Esophagus muscularis mucosa (tissue), 4 donors: Measurements from ENCODE around the gene SYT6. TPM values are rescaled to one million over a fixed set of nuclear protein-coding genes. Genes with fewer than 3 reads are reported as not detected.

ENCODE experiments used
- DNase-seq: peaks from one replicate; pipeline ENCODE4 v3.0.0-alpha.2; 2017; ENCODE audit errors: extremely low spot score
- H3K27ac ChIP-seq, 4 donors: fragments of 200-600 bp; sonication (generic); replicated peaks in 1 of 4; 1 replicate in 3 of 4; 2 replicates in 1 of 4; pipeline ENCODE4 v1.5.1; 2016 to 2019; ENCODE audit warnings: mild to moderate bottlenecking in 1 of 4
- H3K27me3 ChIP-seq, 4 donors: fragments of 200-600 bp; sonication (generic); one replicate each; pipeline versions ENCODE4 v1.5.1 to v1.6.0; 2016 to 2019
- H3K36me3 ChIP-seq, 4 donors: fragments of 200-600 bp; sonication (generic); one replicate each; pipeline ENCODE4 v1.5.1; 2016 to 2019
- H3K4me1 ChIP-seq, 4 donors: fragments of 200-600 bp; sonication (generic); one replicate each; pipeline ENCODE4 v1.5.1; 2016 to 2019
- H3K4me3 ChIP-seq, 4 donors: fragments of 200-600 bp; sonication (generic); 1 replicate in 2 of 4; 2 replicates in 2 of 4; pipeline ENCODE4 v1.5.1; 2016 to 2019; ENCODE audit warnings: mild to moderate bottlenecking in 4 of 4, moderate library complexity in 1 of 4
- H3K9me3 ChIP-seq, 4 donors: fragments of 200-600 bp; sonication (generic); 1 replicate in 3 of 4; 2 replicates in 1 of 4; pipeline ENCODE4 v1.5.1; 2016 to 2019
- EP300 ChIP-seq: sonication (generic); formaldehyde crosslinking; IDR thresholded peaks from one replicate; pipeline ENCODE4 v1.6.1; 2017; ENCODE audit warnings: antibody characterized with exemption
- POLR2A ChIP-seq: fragments of 450-650 bp; IDR thresholded peaks from one replicate; pipeline ENCODE4 v1.6.1; 2017; ENCODE audit warnings: antibody characterized with exemption, moderate library complexity, mild to moderate bottlenecking, low read depth
- POLR2AphosphoS5 ChIP-seq, 2 donors: sonication (generic); formaldehyde crosslinking; IDR thresholded peaks; one replicate each; pipeline ENCODE4 v1.6.1; 2017; ENCODE audit warnings: antibody characterized with exemption in 2 of 2
- WGBS: methylation state at CpG from one replicate; pipeline ENCODE4 v1.1.5; 2018; 5-methylcytosine and 5-hydroxymethylcytosine counted together
- intact Hi-C: fragments of 100-400 bp; cut with DNase I; formaldehyde crosslinking; loops from one replicate; pipeline ENCODE4 v1.15.1; 2023
- total RNA-seq, 4 donors: library from RNA; depleted of rRNA; stranded (reverse); fragments of >200 nt; gene quantifications; one replicate each; pipeline versions ENCODE4 v1.1.0 to v1.2.1, GENCODE V29; 2016
- TF ChIP-seq, protein P1 (sequence below), 3 experiments: fragments of 200-600 bp in 2 of 3; fragments of 450-650 bp in 1 of 3; sonication (generic) in 2 of 3; IDR thresholded peaks; one replicate each; pipeline ENCODE4 v1.5.1; 2017 to 2019; ENCODE audit warnings: antibody characterized with exemption in 3 of 3, mild to moderate bottlenecking in 2 of 3, moderate library complexity in 1 of 3

The SYT6 gene
- total RNA-seq, 4 donors from 2014 or later = 0.06 to 0.83 TPM; not detected in 2

DNA sequence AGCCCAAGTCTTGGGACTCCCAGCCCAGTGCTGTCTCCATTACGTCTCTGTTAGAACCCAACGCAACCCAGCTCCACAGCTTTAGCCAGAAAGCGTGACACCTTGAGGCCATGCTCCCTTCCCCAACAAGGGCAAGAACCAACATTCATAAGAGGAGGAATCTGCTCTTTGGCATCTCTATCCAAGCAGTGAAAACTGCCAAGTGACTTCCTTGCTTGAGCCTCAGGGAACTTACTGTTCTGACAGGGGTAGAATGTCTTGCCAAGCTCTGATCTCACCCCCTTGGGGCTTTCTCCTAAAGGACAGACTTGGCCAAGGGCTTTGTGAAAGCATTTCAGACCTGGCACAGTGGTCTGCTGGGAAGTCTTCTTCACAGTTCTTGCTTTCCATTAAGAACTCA lies 56.6 kb downstream of the SYT6 start:
- Histone ChIP-seq H3K36me3 (no peaks in the 10 kb centered on the region), H3K4me3 (no peak overlapping the region), H3K9me3 (no peaks in the 10 kb centered on the region), H3K4me1 (peaks cover 0 to 11% (median 4%) of the 10 kb centered on the region in 4 donors), H3K27me3 (no peaks in the 10 kb centered on the region), H3K27ac (no peak overlapping the region)
- peak; percentile 92 for DNase-seq
- TF ChIP-seq POLR2AphosphoS5 (IDR thresholded peaks at IDR 0.05) (no peak), EP300 (no peak), POLR2A (no peak)
- TF ChIP-seq, protein P1, sequence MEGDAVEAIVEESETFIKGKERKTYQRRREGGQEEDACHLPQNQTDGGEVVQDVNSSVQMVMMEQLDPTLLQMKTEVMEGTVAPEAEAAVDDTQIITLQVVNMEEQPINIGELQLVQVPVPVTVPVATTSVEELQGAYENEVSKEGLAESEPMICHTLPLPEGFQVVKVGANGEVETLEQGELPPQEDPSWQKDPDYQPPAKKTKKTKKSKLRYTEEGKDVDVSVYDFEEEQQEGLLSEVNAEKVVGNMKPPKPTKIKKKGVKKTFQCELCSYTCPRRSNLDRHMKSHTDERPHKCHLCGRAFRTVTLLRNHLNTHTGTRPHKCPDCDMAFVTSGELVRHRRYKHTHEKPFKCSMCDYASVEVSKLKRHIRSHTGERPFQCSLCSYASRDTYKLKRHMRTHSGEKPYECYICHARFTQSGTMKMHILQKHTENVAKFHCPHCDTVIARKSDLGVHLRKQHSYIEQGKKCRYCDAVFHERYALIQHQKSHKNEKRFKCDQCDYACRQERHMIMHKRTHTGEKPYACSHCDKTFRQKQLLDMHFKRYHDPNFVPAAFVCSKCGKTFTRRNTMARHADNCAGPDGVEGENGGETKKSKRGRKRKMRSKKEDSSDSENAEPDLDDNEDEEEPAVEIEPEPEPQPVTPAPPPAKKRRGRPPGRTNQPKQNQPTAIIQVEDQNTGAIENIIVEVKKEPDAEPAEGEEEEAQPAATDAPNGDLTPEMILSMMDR (IDR thresholded peaks at IDR 0.05) = no peak
- 93% methylated on average over 3 of the region's 3 CpGs for WGBS
- intact Hi-C loops = no loop called here

DNA sequence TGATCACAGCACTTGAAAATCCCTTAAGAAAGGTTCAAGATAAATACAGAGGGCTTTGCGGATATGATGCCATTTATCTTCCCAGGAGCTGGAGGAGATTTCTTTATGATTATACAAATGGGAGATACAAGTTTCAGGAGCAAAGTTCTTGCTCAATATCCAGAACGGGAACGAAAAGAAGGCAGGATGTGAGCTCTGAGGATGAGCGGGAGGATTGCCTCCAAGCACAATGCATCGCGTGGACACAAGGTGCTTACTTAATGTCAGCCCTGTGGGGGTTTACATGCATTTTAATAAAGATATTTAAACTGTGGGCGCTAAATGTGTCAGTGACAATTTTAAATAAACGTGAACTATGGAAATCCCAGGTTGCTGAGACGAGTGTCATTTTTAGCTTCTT lies 59.0 kb downstream of the SYT6 start:
- Histone ChIP-seq H3K27ac (no peak overlapping the region), H3K4me1 (peaks cover 0 to 11% (median 4%) of the 10 kb centered on the region in 4 donors), H3K9me3 (no peaks in the 10 kb centered on the region), H3K36me3 (no peaks in the 10 kb centered on the region), H3K27me3 (no peaks in the 10 kb centered on the region), H3K4me3 (no peak overlapping the region)
- no peak for DNase-seq
- intact Hi-C loops = no loop called here
- TF ChIP-seq POLR2AphosphoS5 (IDR thresholded peaks at IDR 0.05) = no peak
- no peak for TF ChIP-seq POLR2A
- TF ChIP-seq, protein P1 (IDR thresholded peaks at IDR 0.05) = no peak
- no peak for TF ChIP-seq EP300
- WGBS = 79% methylated on average over 9 of the region's 9 CpGs

DNA sequence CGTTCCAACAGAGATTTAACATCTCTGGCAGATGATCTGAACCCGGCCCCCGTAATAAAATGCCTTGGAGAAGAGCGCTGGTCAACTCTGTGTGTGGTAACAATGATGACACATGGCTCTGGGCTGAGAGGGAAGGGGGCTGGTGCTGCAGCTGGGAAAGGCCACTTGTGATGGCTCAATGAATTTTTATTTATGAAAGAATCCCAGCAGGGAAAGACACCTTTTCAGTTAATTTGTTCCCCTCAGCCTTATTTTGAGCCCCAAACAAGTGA lies 59.4 kb downstream of the SYT6 start:
- DNase-seq = no peak
- Histone ChIP-seq H3K27me3 (no peaks in the 10 kb centered on the region), H3K36me3 (no peaks in the 10 kb centered on the region), H3K9me3 (no peaks in the 10 kb centered on the region), H3K4me3 (no peak overlapping the region), H3K4me1 (peaks cover 0 to 11% (median 4%) of the 10 kb centered on the region in 4 donors), H3K27ac (peak overlapping the region in 1 of 4 donors; percentile 58)
- 53% methylated on average over 4 of the region's 4 CpGs for WGBS
- TF ChIP-seq, protein P1 (IDR thresholded peaks at IDR 0.05) = no peak
- TF ChIP-seq POLR2A = no peak
- no peak for TF ChIP-seq POLR2AphosphoS5 (IDR thresholded peaks at IDR 0.05)
- intact Hi-C loops = no loop called here

DNA sequence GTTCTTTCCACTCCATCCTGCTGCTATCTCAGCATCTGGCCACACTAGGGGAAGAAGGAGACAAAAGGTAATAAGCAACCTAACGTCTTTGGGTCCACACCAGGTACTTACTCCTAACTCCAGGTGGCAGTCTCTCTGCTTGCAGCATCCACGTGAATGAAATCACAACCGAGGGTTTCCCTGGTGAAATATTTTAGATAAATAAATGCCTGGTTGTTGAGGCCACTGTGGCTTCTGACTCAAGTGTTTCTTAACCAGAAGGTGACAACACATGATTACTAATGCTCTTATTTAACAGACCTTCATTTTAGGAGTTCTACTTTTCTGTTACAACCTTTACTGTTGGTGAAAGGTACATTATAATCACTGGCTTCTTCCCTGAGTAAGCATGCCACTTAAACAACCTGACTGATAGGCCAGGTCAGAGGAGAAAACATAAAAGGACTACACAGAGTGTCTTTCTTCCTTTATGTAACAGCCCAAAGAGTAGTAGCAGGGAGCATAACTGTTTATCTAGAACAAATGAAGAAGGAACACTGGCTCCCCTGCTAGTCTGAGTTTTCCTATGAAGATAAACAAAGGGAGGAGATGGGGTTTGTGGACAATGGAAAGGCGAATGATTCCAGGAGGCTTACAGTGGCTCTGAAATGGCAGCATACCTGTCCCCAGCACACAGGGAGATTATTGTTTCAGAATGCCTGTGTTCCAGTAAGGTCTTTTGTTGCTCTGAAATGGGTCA lies 59.9 kb downstream of the SYT6 start:
- 79% methylated on average over 4 of the region's 4 CpGs for WGBS
- TF ChIP-seq POLR2AphosphoS5 (IDR thresholded peaks at IDR 0.05) (no peak), POLR2A (no peak), EP300 (no peak)
- TF ChIP-seq, protein P1 (IDR thresholded peaks at IDR 0.05) = no peak
- intact Hi-C loops = no loop called here
- Histone ChIP-seq H3K9me3 (no peaks in the 10 kb centered on the region), H3K36me3 (no peaks in the 10 kb centered on the region), H3K27me3 (no peaks in the 10 kb centered on the region), H3K4me1 (peaks cover 0 to 11% (median 4%) of the 10 kb centered on the region in 4 donors), H3K4me3 (no peak overlapping the region), H3K27ac (peak overlapping the region in 1 of 4 donors; percentile 58)
- no peak for DNase-seq
